ENCODE data around the gene CUX1.

CUX1 gene

DNA sequence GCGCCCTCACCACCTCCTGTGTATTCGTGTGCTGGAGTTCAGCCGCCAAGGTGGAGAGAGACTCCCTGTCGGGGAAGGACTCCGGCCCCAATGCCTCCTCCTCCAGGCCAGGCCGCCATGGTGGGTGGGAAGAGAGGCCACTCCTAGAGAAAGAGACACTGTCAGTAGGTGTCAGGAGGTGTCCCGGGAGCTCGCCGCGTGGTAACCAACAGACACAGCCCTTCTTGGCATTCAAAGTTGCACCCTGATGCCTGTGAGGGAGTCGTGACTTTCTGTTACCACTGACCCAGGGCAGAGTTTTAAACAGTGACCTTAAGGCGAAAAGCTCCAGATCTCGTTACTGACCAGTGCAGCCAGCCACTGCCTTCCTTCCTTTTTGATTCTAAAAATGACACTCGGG lies 155.2 kb downstream of the CUX1 start:
- no peak for DNase-seq (ENCODE audit: low read depth)
- no peak overlapping the region for H3K4me3 ChIP-seq (ENCODE audit: low read length)
- TF ChIP-seq, protein P1, sequence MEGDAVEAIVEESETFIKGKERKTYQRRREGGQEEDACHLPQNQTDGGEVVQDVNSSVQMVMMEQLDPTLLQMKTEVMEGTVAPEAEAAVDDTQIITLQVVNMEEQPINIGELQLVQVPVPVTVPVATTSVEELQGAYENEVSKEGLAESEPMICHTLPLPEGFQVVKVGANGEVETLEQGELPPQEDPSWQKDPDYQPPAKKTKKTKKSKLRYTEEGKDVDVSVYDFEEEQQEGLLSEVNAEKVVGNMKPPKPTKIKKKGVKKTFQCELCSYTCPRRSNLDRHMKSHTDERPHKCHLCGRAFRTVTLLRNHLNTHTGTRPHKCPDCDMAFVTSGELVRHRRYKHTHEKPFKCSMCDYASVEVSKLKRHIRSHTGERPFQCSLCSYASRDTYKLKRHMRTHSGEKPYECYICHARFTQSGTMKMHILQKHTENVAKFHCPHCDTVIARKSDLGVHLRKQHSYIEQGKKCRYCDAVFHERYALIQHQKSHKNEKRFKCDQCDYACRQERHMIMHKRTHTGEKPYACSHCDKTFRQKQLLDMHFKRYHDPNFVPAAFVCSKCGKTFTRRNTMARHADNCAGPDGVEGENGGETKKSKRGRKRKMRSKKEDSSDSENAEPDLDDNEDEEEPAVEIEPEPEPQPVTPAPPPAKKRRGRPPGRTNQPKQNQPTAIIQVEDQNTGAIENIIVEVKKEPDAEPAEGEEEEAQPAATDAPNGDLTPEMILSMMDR (IDR thresholded peaks at IDR 0.05; ENCODE audit: insufficient read depth, low read depth, low read length, missing control alignments), result no peak

- no peak overlapping the region for H3K4me3 ChIP-seq (ENCODE audit: low read length)
- no peak for DNase-seq (ENCODE audit: low read depth)
- TF ChIP-seq, protein P1 (IDR thresholded peaks at IDR 0.05; ENCODE audit: insufficient read depth, low read depth, low read length, missing control alignments), result no peak
These were observed 155.7 kb downstream of the CUX1 start for GRCh38 chr7:101973130-101973529.

- TF ChIP-seq, protein P1 (IDR thresholded peaks at IDR 0.05; ENCODE audit: insufficient read depth, low read depth, low read length, missing control alignments), result no peak
These were observed 157.0 kb downstream of the CUX1 start for GRCh38 chr7:101974393-101974792.

GRCh38 chr7:101975046-101975445 lies 157.6 kb downstream of the CUX1 start:
- no peak overlapping the region for H3K4me3 ChIP-seq (ENCODE audit: low read length)
- TF ChIP-seq, protein P1 (IDR thresholded peaks at IDR 0.05; ENCODE audit: insufficient read depth, low read depth, low read length, missing control alignments), result no peak
- DNase-seq (ENCODE audit: low read depth), result no peak

More at GRCh38 chr7:101974393-101974792, 157.0 kb downstream of the CUX1 start:
- no peak for DNase-seq (ENCODE audit: low read depth)
- H3K4me3 ChIP-seq (ENCODE audit: low read length), result no peak overlapping the region

- TF ChIP-seq, protein P1 (IDR thresholded peaks at IDR 0.05; ENCODE audit: insufficient read depth, low read depth, low read length, missing control alignments), result no peak
- DNase-seq (ENCODE audit: low read depth), result no peak
- no peak overlapping the region for H3K4me3 ChIP-seq (ENCODE audit: low read length)
These were observed 159.0 kb downstream of the CUX1 start for GRCh38 chr7:101976411-101976810.

GRCh38 chr7:101977249-101977648 lies 159.8 kb downstream of the CUX1 start:
- DNase-seq (ENCODE audit: low read depth), result no peak
- TF ChIP-seq, protein P1 (IDR thresholded peaks at IDR 0.05; ENCODE audit: insufficient read depth, low read depth, low read length, missing control alignments), result no peak
- no peak overlapping the region for H3K4me3 ChIP-seq (ENCODE audit: low read length)

DNA sequence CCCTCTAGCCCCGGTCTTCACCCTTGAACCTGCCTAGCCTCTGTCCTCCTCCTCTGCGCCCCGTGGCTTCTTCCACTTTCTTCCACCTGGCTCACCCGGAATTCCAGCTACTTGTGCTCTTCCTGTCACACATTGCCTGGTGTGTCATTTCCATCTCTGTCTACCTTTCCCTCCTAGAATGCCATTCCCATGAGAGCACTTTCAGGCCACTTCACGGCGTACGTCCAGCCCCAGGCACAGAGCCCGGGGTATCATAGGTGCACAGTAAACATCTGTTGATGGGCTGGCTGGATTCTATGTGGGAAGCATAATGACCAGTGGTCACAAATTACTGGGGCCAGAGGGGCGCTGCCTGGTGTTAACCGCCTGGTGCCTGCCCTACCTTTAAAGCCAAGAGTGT lies 161.3 kb downstream of the CUX1 start:
- peak; percentile 10 for DNase-seq (ENCODE audit: low read depth)

More for the DNA sequence above, 161.3 kb downstream of the CUX1 start:
- TF ChIP-seq, protein P1 (IDR thresholded peaks at IDR 0.05; ENCODE audit: insufficient read depth, low read depth, low read length, missing control alignments), result no peak
- H3K4me3 ChIP-seq (ENCODE audit: low read length), result no peak overlapping the region

Data from epithelial cell of esophagus (primary cell).